T-helper 2 cell treated with Interferon-gamma antibody and Interleukin-4, amounts not matched to agents 5 μg/mL and 100 μg/mL, for 36 hours (primary cell): ENCODE data around the gene THSD7B.

Experiments
- DNase-seq: peaks from one replicate; pipeline ENCODE4 v3.0.0; 2021; ENCODE audit warnings: low spot score
- H3K27ac Mint-ChIP-seq: one replicate; pipeline ENCODE4 v1.8.0; 2021; ENCODE audit warnings: mild to moderate bottlenecking, mixed read lengths
- H3K27me3 Mint-ChIP-seq: one replicate; pipeline ENCODE4 v1.8.0; 2021; ENCODE audit warnings: low read depth, mixed read lengths
- H3K36me3 Mint-ChIP-seq: one replicate; pipeline ENCODE4 v1.8.0; 2021; ENCODE audit warnings: low read depth, mixed read lengths
- H3K4me1 Mint-ChIP-seq: one replicate; pipeline ENCODE4 v1.8.0; 2021; ENCODE audit warnings: low read depth, mixed read lengths
- H3K4me3 Mint-ChIP-seq: one replicate; pipeline ENCODE4 v1.8.0; 2022; ENCODE audit warnings: mild to moderate bottlenecking, moderate library complexity, mixed read lengths
- H3K9me3 Mint-ChIP-seq: one replicate; pipeline ENCODE4 v1.8.0; 2021; ENCODE audit warnings: mixed read lengths

Gene THSD7B

GRCh38 chr2:137638932-137639331 is 873.6 kb downstream of the THSD7B start:
- no peak for DNase-seq
- no peak overlapping the region for H3K27ac Mint-ChIP-seq
- H3K27me3 Mint-ChIP-seq, result no peaks in the 10 kb centered on the region
- no peak overlapping the region for H3K4me3 Mint-ChIP-seq
- no peaks in the 10 kb centered on the region for H3K4me1 Mint-ChIP-seq
- no peaks in the 10 kb centered on the region for H3K36me3 Mint-ChIP-seq
- H3K9me3 Mint-ChIP-seq, result peaks cover 4% of the 10 kb centered on the region

DNA sequence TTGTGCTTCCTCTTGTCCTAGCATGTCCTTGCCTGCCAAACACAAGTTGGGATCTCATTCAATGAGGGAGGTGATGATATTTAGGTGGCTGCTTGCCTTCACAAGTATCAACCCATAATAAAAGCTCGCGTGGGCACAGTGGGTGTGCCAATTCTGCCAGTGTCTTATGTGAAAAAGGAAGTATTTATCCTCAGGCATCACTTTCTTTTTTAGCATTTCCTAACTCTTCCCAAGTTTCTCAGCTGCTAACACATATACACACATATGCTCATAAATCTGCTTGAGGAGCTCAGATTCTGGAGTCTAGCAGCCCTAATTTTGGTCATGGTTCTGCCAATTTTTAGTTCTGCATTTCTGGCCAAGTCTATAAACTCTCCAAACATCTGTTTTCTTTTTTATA is 879.4 kb downstream of the THSD7B start:
- DNase-seq, result no peak
- H3K4me3 Mint-ChIP-seq, result no peak overlapping the region
- no peak overlapping the region for H3K27ac Mint-ChIP-seq
- no peaks in the 10 kb centered on the region for H3K27me3 Mint-ChIP-seq
- no peaks in the 10 kb centered on the region for H3K9me3 Mint-ChIP-seq
- no peaks in the 10 kb centered on the region for H3K36me3 Mint-ChIP-seq
- no peaks in the 10 kb centered on the region for H3K4me1 Mint-ChIP-seq

DNA sequence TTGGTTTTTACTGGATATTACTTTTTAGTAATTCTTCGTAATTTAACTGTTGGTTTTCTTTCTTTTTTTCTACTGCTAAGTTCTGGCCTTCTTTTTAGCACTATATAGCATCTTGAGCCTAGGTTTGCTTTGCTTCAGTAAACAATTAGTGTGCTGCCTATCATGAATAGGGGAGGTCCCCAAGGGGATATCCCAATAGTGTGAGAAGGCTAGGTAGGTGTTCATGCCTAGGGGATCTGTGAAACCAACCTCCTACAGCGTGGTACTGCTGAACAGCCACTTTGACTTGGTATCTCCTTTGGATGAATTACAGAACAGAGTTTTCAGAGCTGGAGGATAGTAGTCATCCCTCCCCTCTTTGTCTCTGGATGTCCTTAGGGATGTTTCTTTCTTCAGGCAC is 888.7 kb downstream of the THSD7B start:
- Mint-ChIP-seq H3K27ac (no peak overlapping the region), H3K9me3 (peaks cover 5% of the 10 kb centered on the region), H3K36me3 (no peaks in the 10 kb centered on the region), H3K4me3 (no peak overlapping the region), H3K27me3 (no peaks in the 10 kb centered on the region), H3K4me1 (no peaks in the 10 kb centered on the region)
- no peak for DNase-seq

GRCh38 chr2:137655814-137656213 is 890.5 kb downstream of the THSD7B start:
- H3K36me3 Mint-ChIP-seq, result no peaks in the 10 kb centered on the region
- H3K27ac Mint-ChIP-seq, result no peak overlapping the region
- H3K4me1 Mint-ChIP-seq, result no peaks in the 10 kb centered on the region
- DNase-seq, result no peak
- H3K9me3 Mint-ChIP-seq, result no peaks in the 10 kb centered on the region
- no peak overlapping the region for H3K4me3 Mint-ChIP-seq
- H3K27me3 Mint-ChIP-seq, result no peaks in the 10 kb centered on the region

DNA sequence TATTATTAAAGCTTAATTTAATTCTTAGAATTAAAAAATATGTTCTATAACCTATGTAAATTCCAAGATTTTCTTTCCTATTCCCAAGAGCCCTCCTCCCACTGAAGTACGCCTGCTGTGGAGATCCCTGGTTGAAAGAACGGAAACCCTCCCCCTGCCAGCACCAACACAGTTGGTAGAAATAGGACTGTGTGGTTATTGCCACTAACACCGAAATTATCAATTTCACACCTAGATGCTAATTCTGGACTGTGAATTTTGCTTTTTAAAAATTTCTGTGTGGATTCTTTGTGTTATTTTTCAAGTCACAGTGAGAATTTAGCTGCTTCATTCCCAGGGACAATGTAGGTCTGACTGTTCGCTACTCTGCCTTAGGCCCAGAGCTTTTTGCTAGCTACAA is 893.1 kb downstream of the THSD7B start:
- Mint-ChIP-seq H3K36me3 (no peaks in the 10 kb centered on the region), H3K27ac (no peak overlapping the region), H3K27me3 (no peaks in the 10 kb centered on the region), H3K4me3 (no peak overlapping the region), H3K9me3 (no peaks in the 10 kb centered on the region), H3K4me1 (no peaks in the 10 kb centered on the region)
- DNase-seq, result no peak

DNA sequence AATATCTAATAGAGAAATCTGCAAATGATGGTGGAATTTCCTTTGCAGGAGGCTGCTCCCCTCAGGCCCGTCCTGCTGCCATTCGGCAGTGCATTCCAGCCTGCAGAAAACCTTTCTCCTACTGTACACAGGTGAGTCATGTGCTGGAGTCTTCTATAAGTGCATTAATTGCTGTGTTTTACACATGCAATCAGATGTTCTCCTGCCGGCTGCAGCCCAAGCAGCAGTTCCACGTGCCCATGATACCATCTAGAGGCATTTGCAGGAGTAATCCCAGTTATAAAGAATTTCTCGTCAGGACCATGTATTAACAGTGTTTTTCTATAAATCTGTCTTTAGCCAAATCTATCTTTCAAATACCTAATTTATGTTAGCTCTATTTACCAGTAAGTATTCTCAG is 894.3 kb downstream of the THSD7B start:
- H3K27me3 Mint-ChIP-seq, result no peaks in the 10 kb centered on the region
- H3K27ac Mint-ChIP-seq, result no peak overlapping the region
- no peaks in the 10 kb centered on the region for H3K36me3 Mint-ChIP-seq
- DNase-seq, result no peak
- no peaks in the 10 kb centered on the region for H3K9me3 Mint-ChIP-seq
- no peak overlapping the region for H3K4me3 Mint-ChIP-seq
- H3K4me1 Mint-ChIP-seq, result no peaks in the 10 kb centered on the region

GRCh38 chr2:137670111-137670510 is 904.8 kb downstream of the THSD7B start:
- Mint-ChIP-seq H3K9me3 (no peaks in the 10 kb centered on the region), H3K36me3 (no peaks in the 10 kb centered on the region), H3K4me1 (no peaks in the 10 kb centered on the region), H3K27me3 (no peaks in the 10 kb centered on the region), H3K4me3 (no peak overlapping the region), H3K27ac (no peak overlapping the region)
- DNase-seq, result no peak

DNA sequence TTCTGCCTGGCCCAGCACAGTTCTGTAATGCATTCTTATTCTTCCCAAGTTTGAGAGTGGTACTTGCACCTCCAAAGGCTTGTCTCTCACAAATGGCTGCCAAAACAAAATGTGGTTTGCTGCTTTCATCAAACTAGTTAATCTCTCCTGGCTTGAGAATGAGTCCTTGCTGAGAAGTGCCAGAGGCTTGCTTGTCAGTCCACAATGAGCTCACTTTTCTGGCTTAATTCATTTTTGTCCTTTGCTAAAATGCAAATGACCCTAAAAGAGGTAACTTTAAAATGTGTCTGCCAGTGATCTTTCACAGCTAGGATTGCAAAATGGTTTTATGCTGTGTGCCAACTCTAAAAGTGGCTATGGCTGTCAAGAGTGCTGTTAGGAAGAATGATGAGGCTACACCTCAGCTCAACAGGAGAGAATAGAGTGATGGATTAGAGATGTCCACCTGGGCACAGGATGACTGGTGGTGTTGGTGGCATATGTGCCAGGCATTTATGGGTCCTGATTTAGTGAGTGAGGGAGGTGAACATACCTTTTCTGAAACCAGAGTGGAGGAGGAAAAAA is 907.7 kb downstream of the THSD7B start:
- Mint-ChIP-seq H3K27ac (no peak overlapping the region), H3K9me3 (no peaks in the 10 kb centered on the region), H3K36me3 (no peaks in the 10 kb centered on the region), H3K4me1 (no peaks in the 10 kb centered on the region), H3K27me3 (no peaks in the 10 kb centered on the region), H3K4me3 (no peak overlapping the region)
- DNase-seq, result no peak

GRCh38 chr2:137674991-137675390 is 909.6 kb downstream of the THSD7B start:
- no peaks in the 10 kb centered on the region for H3K4me1 Mint-ChIP-seq
- H3K27me3 Mint-ChIP-seq, result no peaks in the 10 kb centered on the region
- no peak overlapping the region for H3K4me3 Mint-ChIP-seq
- no peaks in the 10 kb centered on the region for H3K9me3 Mint-ChIP-seq
- no peak overlapping the region for H3K27ac Mint-ChIP-seq
- H3K36me3 Mint-ChIP-seq, result no peaks in the 10 kb centered on the region
- DNase-seq, result no peak

- H3K27me3 Mint-ChIP-seq, result no peaks in the 10 kb centered on the region
- no peak overlapping the region for H3K4me3 Mint-ChIP-seq
- no peaks in the 10 kb centered on the region for H3K36me3 Mint-ChIP-seq
- no peaks in the 10 kb centered on the region for H3K9me3 Mint-ChIP-seq
- no peak overlapping the region for H3K27ac Mint-ChIP-seq
- no peak for DNase-seq
- H3K4me1 Mint-ChIP-seq, result no peaks in the 10 kb centered on the region
These were observed 910.4 kb downstream of the THSD7B start for GRCh38 chr2:137675584-137676327.

DNA sequence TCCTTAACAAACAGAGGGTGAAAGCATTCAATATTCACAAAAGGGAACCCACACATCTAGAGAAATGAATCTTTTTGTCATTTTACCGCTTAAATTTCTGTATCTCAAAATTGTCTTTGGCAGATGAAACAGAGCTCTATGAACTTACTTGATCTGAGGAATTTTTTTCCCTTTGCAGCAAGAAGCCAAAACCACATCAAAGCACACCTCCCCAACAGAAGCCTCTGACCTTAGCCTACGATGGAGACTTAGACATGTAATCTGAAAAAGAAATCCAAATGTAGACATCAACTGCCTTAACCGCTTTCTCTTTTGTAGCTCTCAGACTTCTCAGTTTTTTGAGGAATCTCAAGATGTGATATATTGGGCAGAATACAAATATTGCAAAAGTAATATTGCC is 911.0 kb downstream of the THSD7B start:
- no peak for DNase-seq
- Mint-ChIP-seq H3K36me3 (no peaks in the 10 kb centered on the region), H3K4me1 (no peaks in the 10 kb centered on the region), H3K4me3 (no peak overlapping the region), H3K27me3 (no peaks in the 10 kb centered on the region), H3K27ac (no peak overlapping the region), H3K9me3 (no peaks in the 10 kb centered on the region)

DNA sequence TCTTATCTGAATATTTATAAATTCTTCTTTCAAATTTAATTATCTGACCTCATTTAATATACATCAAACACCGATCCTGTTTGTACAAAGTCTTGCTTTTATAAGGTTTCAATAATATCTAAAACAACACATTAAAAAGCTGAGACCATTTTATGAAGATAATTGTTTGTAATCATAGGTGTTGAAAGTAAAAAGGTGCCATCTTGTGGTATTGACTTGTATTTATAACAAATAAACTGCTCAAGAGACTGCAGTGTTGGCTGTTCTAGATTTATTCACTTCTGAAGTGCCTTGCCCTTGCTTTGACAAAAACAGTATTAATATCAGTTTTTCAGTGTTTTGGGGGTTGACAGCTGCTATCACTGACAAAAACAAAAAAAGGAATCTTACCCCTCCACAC is 912.1 kb downstream of the THSD7B start:
- H3K4me1 Mint-ChIP-seq, result no peaks in the 10 kb centered on the region
- H3K27ac Mint-ChIP-seq, result no peak overlapping the region
- DNase-seq, result no peak

DNA sequence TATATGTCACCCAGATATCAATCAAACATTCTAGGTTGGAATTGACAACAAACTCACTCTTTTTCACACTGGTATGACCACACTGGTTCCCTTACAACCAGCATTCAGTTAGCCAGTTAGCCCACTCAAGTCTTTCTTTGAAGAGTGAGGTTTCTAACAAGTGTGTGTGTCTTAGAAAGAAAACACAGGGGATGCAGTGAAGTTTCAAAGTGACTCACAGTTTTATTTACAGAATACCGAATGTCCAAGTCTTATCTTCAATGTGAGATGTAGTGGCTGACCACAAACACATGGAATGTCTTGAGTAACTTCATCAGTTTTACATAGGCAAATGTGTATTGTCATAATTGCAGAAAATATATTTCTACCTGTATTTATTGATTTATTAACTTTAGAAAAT is 924.2 kb downstream of the THSD7B start:
- Mint-ChIP-seq H3K27me3 (no peaks in the 10 kb centered on the region), H3K4me3 (no peak overlapping the region), H3K9me3 (no peaks in the 10 kb centered on the region), H3K36me3 (no peaks in the 10 kb centered on the region), H3K4me1 (no peaks in the 10 kb centered on the region), H3K27ac (no peak overlapping the region)
- DNase-seq, result no peak

More for the DNA sequence above, 912.1 kb downstream of the THSD7B start:
- Mint-ChIP-seq H3K4me3 (no peak overlapping the region), H3K27me3 (no peaks in the 10 kb centered on the region), H3K9me3 (no peaks in the 10 kb centered on the region), H3K36me3 (no peaks in the 10 kb centered on the region)

DNA sequence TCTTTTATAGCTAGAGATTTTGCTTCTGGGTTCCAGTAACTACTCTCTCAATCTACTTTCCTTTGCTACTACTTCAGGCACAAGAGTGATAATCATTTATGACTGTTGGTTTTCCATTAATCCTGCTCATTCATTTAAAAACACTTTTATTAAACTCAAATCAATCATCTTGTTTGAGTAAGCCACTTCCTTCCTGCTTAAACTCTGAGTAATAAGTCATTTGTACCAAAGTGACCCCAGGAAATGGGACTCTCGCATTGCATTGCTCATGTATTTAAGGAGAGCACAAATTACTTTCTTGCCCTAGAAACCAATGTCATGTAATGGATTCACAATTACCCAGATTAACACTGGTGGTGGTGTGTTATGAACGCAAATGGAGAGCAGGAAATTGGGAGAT is 928.2 kb downstream of the THSD7B start:
- H3K27me3 Mint-ChIP-seq, result no peaks in the 10 kb centered on the region
- no peak overlapping the region for H3K27ac Mint-ChIP-seq
- no peak overlapping the region for H3K4me3 Mint-ChIP-seq
- DNase-seq, result no peak
- no peaks in the 10 kb centered on the region for H3K4me1 Mint-ChIP-seq
- H3K9me3 Mint-ChIP-seq, result no peaks in the 10 kb centered on the region
- no peaks in the 10 kb centered on the region for H3K36me3 Mint-ChIP-seq

DNA sequence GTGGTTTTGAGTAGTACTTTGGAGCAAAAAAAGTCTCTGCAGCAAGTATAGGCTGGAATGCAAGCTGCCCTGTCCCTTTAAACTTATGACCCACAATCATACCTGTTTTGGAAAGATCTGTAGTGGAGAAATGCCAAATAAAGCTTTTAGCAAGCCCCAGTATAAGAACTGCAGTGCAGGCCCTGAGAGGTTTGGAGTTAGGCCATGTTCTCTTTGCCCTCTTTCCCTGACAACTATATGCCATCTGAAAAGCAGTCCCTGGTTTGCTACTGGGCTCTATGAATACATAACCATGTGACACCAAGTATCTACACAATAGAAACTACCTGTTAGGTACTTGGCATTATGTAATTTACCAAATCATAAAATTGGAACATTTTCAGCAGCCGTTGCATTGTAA is 931.6 kb downstream of the THSD7B start:
- Mint-ChIP-seq H3K27ac (no peak overlapping the region), H3K27me3 (no peaks in the 10 kb centered on the region), H3K4me3 (no peak overlapping the region), H3K36me3 (no peaks in the 10 kb centered on the region), H3K4me1 (no peaks in the 10 kb centered on the region), H3K9me3 (no peaks in the 10 kb centered on the region)
- no peak for DNase-seq
